ENCODE results near the gene PRX. TPM values are rescaled to one million over a fixed set of nuclear protein-coding genes. Genes with fewer than 3 reads are reported as not detected.
A peak's percentile ranks its signal among the peaks of the same experiment; 100 is the strongest.

PRX gene
- total RNA-seq, 4 donors from 2014 or later = 0.70 to 6.1 (median 2.4) TPM

- WGBS, 2 donors = 57 to 61% methylated on average over 27 to 39 of the region's 49 CpGs
- DNase-seq = no peak
- TF ChIP-seq CTCF (IDR thresholded peaks at IDR 0.05) (no peak), POLR2A (IDR thresholded peaks at IDR 0.05) (no peak)
- intact Hi-C loops (cut with DNase I) = no loop called here
- Histone ChIP-seq H3K9me3 (no peaks in the 10 kb centered on the region), H3K4me1 (peaks cover 0 to 22% (median 3%) of the 10 kb centered on the region in 3 donors), H3K4me3 (peak overlapping the region in 2 of 4 donors; percentile 5 to 34), H3K27ac (no peak overlapping the region), H3K36me3 (peaks cover 0 to 7% (median 0%) of the 10 kb centered on the region in 3 donors), H3K27me3 (no peaks in the 10 kb centered on the region)
Measured at GRCh38 chr19:40398417-40399131, 14.6 kb downstream of the PRX start.

- no peaks in the 10 kb centered on the region for H3K27me3 ChIP-seq
- no CpG with 5 or more reads among the region's 22 CpGs for WGBS, 2 donors
- H3K27ac ChIP-seq = no peak overlapping the region
- no peaks in the 10 kb centered on the region for H3K9me3 ChIP-seq
- peaks cover 7 to 22% (median 10%) of the 10 kb centered on the region in 3 donors for H3K4me1 ChIP-seq
- no peak overlapping the region for H3K4me3 ChIP-seq
- no peak for DNase-seq
- peaks cover 0 to 7% (median 0%) of the 10 kb centered on the region in 3 donors for H3K36me3 ChIP-seq
- intact Hi-C loops (cut with DNase I) = no loop called here
- no peak for TF ChIP-seq POLR2A (IDR thresholded peaks at IDR 0.05)
- no peak for TF ChIP-seq CTCF (IDR thresholded peaks at IDR 0.05)
Measured at GRCh38 chr19:40397568-40397906, 15.6 kb downstream of the PRX start.

GRCh38 chr19:40396886-40397567 lies 16.2 kb downstream of the PRX start:
- 67 to 92% methylated on average over 4 to 5 of the region's 20 CpGs for WGBS, 2 donors
- H3K4me3 ChIP-seq = no peak overlapping the region
- H3K27ac ChIP-seq = no peak overlapping the region
- no peak for DNase-seq
- intact Hi-C loops (cut with DNase I) = no loop called here
- no peak for TF ChIP-seq POLR2A (IDR thresholded peaks at IDR 0.05)
- no peak for TF ChIP-seq CTCF (IDR thresholded peaks at IDR 0.05)
- no peaks in the 10 kb centered on the region for H3K27me3 ChIP-seq
- H3K4me1 ChIP-seq = peaks cover 7 to 26% (median 10%) of the 10 kb centered on the region in 3 donors
- peaks cover 0 to 7% (median 0%) of the 10 kb centered on the region in 3 donors for H3K36me3 ChIP-seq
- no peaks in the 10 kb centered on the region for H3K9me3 ChIP-seq

- intact Hi-C loops (cut with DNase I) = no loop called here
- no peak for DNase-seq
- Histone ChIP-seq H3K4me3 (no peak overlapping the region), H3K9me3 (no peaks in the 10 kb centered on the region), H3K4me1 (peaks cover 7 to 27% (median 10%) of the 10 kb centered on the region in 3 donors), H3K27ac (no peak overlapping the region), H3K27me3 (no peaks in the 10 kb centered on the region), H3K36me3 (peaks cover 0 to 7% (median 0%) of the 10 kb centered on the region in 3 donors)
- WGBS, 2 donors = 47 to 81% methylated on average over 2 to 9 of the region's 14 CpGs
- TF ChIP-seq POLR2A (IDR thresholded peaks at IDR 0.05) (no peak), CTCF (IDR thresholded peaks at IDR 0.05) (no peak)
Measured at GRCh38 chr19:40395956-40396355, 17.2 kb downstream of the PRX start.

GRCh38 chr19:40394816-40395210 lies 18.4 kb downstream of the PRX start:
- H3K27ac ChIP-seq = no peak overlapping the region
- H3K27me3 ChIP-seq = no peaks in the 10 kb centered on the region
- intact Hi-C loops (cut with DNase I) = no loop called here
- DNase-seq = no peak
- peaks cover 7 to 27% (median 10%) of the 10 kb centered on the region in 3 donors for H3K4me1 ChIP-seq
- whole genome bisulfite sequencing, 2 donors = 67 to 78% methylated on average over 6 to 13 of the region's 13 CpGs
- TF ChIP-seq CTCF (IDR thresholded peaks at IDR 0.05) (no peak), POLR2A (IDR thresholded peaks at IDR 0.05) (no peak)
- H3K9me3 ChIP-seq = no peaks in the 10 kb centered on the region
- H3K36me3 ChIP-seq = peaks cover 0 to 7% (median 0%) of the 10 kb centered on the region in 3 donors
- no peak overlapping the region for H3K4me3 ChIP-seq
